HepG2 (cell line): ENCODE measurements around the gene SERINC5.

Experiments used
- EP300 ChIP-seq, 3 experiments: sonication (generic) in 1 of 3; formaldehyde crosslinking in 1 of 3; IDR thresholded peaks; 2 replicates each; pipeline versions ENCODE4 v1.5.1 to v1.6.1; 2011 to 2020; ENCODE audit warnings: low read depth in 2 of 3, low read length in 2 of 3, borderline replicate concordance in 1 of 3, improper control_type of control experiment in 1 of 3, mild to moderate bottlenecking in 1 of 3, missing genetic modification reagents in 1 of 3, moderate library complexity in 1 of 3
- IRX3 ChIP-seq: sonication (generic); formaldehyde crosslinking; IDR thresholded peaks from 2 replicates; pipeline ENCODE4 v1.8.1; 2023; ENCODE audit warnings: mild to moderate bottlenecking, low read depth, missing genetic modification reagents, borderline replicate concordance
- MAZ ChIP-seq, 2 experiments: sonication (generic) in 1 of 2; formaldehyde crosslinking in 1 of 2; IDR thresholded peaks; 2 replicates each; pipeline versions ENCODE4 v1.5.0 to v1.6.1; 2012 to 2020; ENCODE audit warnings: low read depth in 2 of 2, mild to moderate bottlenecking in 2 of 2, borderline replicate concordance in 1 of 2, improper control_type of control experiment in 1 of 2, low read length in 1 of 2, missing genetic modification reagents in 1 of 2, moderate library complexity in 1 of 2
- PHB2 ChIP-seq: fragments of 450-650 bp; IDR thresholded peaks from 2 replicates; pipeline ENCODE4 v1.6.1; 2018; ENCODE audit not compliant: partially characterized antibody
- ZNF274 ChIP-seq: sonication (generic); formaldehyde crosslinking; IDR thresholded peaks from 2 replicates; pipeline ENCODE4 v1.5.1; 2020; ENCODE audit warnings: mild to moderate bottlenecking, missing genetic modification reagents
- ZNF33A ChIP-seq: sonication (generic); formaldehyde crosslinking; IDR thresholded peaks from 2 replicates; pipeline ENCODE4 v1.5.1; 2020; ENCODE audit warnings: missing genetic modification reagents, mild to moderate bottlenecking, moderate library complexity, borderline replicate concordance
- TF ChIP-seq, protein P1 (sequence below): sonication (generic); formaldehyde crosslinking; IDR thresholded peaks from 2 replicates; pipeline ENCODE4 v1.5.0; 2020; ENCODE audit warnings: mild to moderate bottlenecking, missing genetic modification reagents, moderate library complexity
- TF ChIP-seq, protein P2 (sequence below), 2 experiments: IDR thresholded peaks; 2 replicates each; pipeline ENCODE4 v1.6.1; 2011 to 2012; ENCODE audit warnings: low read length in 2 of 2, borderline replicate concordance in 1 of 2, low read depth in 1 of 2, mild to moderate bottlenecking in 1 of 2, moderate library complexity in 1 of 2

DNA sequence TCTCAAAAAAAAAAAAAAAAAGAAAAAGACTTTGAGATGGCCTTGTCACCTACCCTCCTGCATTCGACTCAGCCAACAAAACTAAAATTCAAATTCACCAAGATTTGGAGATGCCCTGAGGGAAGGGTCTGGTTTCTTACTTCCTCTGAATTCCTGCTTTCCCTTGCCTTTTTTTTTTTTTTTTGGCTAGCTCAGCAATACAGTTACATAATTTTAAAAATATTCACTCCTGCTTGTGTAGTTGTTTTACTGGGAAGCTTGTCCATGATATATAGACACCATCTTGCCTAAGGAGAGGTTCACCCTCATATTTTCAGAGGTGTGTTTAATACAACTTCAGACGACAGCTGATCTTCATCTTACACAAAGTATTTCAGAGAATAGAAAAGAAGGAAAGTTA, 21.3 kb upstream of the SERINC5 start:
- no peak for TF ChIP-seq PHB2
- TF ChIP-seq, protein P1, sequence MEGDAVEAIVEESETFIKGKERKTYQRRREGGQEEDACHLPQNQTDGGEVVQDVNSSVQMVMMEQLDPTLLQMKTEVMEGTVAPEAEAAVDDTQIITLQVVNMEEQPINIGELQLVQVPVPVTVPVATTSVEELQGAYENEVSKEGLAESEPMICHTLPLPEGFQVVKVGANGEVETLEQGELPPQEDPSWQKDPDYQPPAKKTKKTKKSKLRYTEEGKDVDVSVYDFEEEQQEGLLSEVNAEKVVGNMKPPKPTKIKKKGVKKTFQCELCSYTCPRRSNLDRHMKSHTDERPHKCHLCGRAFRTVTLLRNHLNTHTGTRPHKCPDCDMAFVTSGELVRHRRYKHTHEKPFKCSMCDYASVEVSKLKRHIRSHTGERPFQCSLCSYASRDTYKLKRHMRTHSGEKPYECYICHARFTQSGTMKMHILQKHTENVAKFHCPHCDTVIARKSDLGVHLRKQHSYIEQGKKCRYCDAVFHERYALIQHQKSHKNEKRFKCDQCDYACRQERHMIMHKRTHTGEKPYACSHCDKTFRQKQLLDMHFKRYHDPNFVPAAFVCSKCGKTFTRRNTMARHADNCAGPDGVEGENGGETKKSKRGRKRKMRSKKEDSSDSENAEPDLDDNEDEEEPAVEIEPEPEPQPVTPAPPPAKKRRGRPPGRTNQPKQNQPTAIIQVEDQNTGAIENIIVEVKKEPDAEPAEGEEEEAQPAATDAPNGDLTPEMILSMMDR (CRISPR knock-in tag): no peak
- no peak for TF ChIP-seq ZNF274
- no peak for TF ChIP-seq ZNF33A (CRISPR knock-in tag)
- TF ChIP-seq, protein P2, sequence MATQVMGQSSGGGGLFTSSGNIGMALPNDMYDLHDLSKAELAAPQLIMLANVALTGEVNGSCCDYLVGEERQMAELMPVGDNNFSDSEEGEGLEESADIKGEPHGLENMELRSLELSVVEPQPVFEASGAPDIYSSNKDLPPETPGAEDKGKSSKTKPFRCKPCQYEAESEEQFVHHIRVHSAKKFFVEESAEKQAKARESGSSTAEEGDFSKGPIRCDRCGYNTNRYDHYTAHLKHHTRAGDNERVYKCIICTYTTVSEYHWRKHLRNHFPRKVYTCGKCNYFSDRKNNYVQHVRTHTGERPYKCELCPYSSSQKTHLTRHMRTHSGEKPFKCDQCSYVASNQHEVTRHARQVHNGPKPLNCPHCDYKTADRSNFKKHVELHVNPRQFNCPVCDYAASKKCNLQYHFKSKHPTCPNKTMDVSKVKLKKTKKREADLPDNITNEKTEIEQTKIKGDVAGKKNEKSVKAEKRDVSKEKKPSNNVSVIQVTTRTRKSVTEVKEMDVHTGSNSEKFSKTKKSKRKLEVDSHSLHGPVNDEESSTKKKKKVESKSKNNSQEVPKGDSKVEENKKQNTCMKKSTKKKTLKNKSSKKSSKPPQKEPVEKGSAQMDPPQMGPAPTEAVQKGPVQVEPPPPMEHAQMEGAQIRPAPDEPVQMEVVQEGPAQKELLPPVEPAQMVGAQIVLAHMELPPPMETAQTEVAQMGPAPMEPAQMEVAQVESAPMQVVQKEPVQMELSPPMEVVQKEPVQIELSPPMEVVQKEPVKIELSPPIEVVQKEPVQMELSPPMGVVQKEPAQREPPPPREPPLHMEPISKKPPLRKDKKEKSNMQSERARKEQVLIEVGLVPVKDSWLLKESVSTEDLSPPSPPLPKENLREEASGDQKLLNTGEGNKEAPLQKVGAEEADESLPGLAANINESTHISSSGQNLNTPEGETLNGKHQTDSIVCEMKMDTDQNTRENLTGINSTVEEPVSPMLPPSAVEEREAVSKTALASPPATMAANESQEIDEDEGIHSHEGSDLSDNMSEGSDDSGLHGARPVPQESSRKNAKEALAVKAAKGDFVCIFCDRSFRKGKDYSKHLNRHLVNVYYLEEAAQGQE (IDR thresholded peaks at IDR 0.05; ENCODE audit: borderline replicate concordance in 1 of 2, low read depth in 1 of 2, low read length in 2 of 2): no peak
- no peak for TF ChIP-seq IRX3 (CRISPR knock-in tag)
- no peak for TF ChIP-seq EP300 (IDR thresholded peaks at IDR 0.05; ENCODE audit: low read depth in 2 of 2, low read length in 2 of 2)
- TF ChIP-seq EP300 (CRISPR knock-in tag; IDR thresholded peaks at IDR 0.05; ENCODE audit: borderline replicate concordance): no peak
- TF ChIP-seq MAZ (IDR thresholded peaks at IDR 0.05; ENCODE audit: borderline replicate concordance, low read depth, low read length): no peak
- TF ChIP-seq MAZ (CRISPR knock-in tag; IDR thresholded peaks at IDR 0.05; ENCODE audit: low read depth): no peak
